ENCODE results near the gene COA6.
"Not testable (repeated sequence)": the region's sequence is repeated elsewhere in the genome, so short reads cannot be mapped to it uniquely, and the experiment has no call there.

Gene COA6, protein sequence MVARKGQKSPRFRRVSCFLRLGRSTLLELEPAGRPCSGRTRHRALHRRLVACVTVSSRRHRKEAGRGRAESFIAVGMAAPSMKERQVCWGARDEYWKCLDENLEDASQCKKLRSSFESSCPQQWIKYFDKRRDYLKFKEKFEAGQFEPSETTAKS

DNA sequence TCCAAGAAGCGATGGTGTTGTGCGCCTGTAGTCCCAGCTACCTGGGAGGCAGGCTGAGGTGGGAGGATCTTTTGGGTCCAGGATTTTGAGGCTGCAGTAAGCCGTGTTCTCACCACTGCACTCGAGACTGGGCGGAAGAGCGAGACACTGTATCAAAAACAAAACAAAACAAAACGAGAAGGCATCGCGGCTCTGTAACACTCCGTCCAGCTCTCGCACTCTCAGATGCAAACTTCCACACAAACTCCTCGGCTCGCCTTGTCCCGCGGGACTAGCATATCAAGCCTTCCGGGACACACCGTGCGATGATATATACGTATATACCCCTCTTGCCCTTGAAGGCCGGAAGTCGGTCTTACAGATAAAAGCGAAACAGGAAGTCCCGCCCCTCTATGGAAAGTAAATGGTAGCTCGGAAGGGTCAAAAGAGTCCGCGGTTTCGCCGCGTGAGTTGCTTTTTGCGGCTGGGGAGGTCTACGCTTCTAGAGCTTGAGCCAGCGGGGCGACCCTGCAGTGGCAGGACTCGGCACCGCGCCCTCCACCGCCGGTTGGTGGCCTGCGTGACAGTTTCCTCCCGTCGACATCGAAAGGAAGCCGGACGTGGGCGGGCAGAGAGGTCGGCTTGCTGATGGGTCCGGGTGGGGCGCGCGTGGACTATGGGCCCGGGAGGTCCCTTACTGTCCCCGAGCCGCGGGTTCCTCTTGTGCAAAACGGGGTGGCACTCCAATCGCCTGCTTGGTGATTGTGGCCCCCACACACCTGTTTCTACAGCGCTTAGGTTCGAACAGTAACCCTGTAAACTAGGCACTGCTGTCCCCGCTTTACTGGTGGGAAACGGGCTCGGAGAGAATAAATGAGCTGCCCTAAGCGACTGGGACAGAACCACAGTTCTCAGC lies at the start of gene COA6:
Gene COA6, plus strand, starts transcription at position 393 of the 895 bp plus-strand sequence. Its CDS starts 11 bp downstream, at position 404.
- FAIRE-seq = peak; percentile 31

DNA sequence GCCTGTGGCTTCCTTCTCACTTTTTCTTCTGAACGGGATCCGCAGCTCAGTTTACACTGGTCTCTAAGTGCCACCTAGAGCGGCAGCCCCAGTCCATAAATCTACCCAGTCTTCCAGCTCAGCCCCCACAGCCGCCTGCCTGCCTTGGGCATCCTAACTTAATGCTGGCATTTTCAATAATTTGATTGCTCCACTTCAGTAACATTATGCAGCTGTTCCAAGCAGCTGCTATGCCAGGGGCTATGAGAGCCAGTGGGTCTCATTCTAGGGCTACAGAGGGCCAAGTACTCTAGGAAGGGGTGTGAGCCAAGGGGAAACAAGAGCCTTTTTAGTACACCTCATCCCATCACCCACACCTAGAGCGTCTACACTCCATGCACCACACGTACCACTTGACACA lies 48.4 kb upstream of the COA6 start:
- no peak for FAIRE-seq

GRCh38 chr1:234325878-234326496 lies 47.3 kb upstream of the COA6 start:
- FAIRE-seq = no peak

DNA sequence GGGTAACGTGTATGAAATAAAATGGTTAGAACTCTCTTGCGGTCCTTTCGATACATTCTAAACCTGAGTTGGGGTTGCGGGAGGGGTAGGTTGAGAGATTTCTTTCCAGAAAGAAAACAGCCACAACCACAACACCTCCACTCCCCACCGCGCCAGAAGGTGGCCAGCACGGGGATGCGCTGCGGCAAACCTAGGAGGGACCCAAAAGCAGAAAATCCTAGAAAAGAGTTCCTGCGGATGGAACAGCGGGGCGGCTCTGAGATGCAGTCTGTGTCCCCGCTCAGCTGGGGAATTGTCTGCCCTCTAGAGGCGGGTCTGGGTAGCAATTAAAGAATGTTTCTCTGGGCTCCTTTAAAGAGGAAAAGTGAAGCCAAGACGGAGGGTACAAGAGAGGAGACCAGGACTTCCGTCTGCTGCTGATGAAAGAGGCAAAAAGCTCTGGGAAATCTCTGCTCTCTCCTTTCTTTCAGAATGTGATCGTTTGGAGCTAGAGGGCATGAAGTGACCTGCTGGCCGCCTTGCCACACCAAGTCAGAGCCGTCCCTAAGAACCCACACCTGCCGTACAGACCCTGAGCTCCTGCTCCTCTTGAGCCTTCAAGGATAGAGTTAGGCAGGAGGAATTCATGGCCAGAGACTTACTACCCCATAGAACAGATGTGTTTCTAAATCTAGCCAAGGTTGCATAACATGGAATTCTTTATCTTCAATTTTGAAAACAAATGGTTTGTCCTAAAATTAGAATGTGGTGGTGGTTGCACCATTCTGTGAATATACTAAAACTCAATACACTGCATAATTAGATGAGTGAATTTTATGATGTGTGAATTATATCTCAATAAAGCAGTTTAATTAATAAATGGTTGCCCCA lies 46.5 kb upstream of the COA6 start:
- no peak for FAIRE-seq

DNA sequence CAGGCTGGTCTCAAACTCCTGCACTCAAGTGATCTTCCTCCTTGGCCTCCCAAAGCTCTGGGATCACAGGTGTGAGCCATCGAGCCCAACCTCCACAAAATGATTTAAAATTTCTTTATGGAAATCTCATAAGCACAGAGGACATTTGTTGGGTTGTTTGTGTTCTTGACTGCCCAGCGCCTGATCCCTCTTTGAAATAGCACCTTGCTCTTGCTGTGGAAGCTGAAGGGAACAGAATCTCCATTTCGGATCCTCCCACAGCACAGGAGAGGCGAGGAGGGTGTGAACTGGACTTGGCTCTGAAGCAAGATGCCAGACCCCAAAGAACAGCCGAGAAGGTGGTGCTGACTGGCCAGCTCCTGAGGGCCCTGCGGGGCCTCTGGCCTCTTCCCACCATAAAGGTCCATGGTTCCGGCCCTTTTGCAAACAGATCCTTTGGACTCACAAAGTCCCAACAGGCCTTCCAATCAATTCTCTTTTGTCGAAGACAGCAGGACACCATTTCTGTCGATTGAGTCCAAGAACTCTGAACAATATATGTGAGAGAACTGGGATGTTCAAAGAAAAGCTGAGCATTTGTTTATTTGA lies 45.6 kb upstream of the COA6 start:
- no peak for FAIRE-seq

DNA sequence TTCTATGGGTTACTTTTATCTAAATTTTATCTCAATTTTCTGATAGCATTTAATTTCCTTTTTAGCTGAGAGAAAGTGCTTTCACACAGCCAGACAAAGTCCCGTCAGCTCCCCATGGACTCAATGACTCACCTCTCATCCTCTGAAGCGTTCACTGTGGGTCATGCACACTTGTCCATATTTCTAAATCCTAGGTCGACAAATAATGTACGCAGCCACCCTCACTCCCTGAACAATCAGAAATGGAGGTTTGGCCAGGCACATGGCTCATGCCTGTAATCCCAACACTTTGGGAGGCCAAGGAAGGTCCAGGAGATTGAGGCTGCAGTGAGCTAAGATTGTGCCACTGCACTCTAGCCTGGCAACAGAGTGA lies 42.4 kb upstream of the COA6 start:
- no peak for FAIRE-seq

DNA sequence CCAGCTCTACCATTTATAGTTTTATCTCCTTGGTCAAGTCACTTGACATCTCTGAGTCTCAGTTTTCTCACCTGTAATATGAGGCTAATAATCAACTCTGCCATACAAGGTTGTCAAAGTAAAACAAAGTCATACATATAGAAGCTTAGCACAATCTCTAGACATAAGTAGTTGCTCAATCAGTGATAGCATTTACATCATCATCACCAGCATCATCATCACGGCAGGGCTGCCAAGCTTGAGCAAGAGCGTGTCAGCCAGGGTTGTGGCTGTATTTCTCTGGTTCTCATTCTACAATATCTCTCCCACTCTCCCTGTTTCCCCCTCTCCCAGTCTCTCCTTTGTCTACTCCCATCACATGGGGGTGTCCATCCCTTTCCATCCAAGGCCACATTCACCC lies 41.7 kb upstream of the COA6 start:
- FAIRE-seq = no peak

GRCh38 chr1:234336359-234336758 lies 36.9 kb upstream of the COA6 start:
- no peak for FAIRE-seq

DNA sequence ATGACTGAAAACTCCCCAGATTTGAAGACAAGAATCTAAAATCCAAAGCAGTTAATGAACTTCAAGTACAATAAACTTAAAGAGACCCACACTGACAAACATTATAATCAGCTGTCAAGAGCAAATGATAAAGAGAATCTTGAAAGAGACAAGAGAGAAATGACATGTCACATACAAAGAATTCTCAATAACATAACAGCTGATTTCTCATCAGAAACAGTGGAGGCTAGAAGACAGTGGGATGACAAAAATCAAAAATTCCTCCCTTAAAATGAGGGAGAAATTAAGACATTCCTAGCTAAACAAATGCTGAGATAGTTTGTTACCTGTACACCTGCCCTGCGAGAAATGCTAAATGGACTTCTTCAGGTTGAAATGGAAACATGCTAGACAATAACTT lies 36.0 kb upstream of the COA6 start:
- no peak for FAIRE-seq

GRCh38 chr1:234340528-234340927 lies 32.7 kb upstream of the COA6 start:
- no peak for FAIRE-seq

DNA sequence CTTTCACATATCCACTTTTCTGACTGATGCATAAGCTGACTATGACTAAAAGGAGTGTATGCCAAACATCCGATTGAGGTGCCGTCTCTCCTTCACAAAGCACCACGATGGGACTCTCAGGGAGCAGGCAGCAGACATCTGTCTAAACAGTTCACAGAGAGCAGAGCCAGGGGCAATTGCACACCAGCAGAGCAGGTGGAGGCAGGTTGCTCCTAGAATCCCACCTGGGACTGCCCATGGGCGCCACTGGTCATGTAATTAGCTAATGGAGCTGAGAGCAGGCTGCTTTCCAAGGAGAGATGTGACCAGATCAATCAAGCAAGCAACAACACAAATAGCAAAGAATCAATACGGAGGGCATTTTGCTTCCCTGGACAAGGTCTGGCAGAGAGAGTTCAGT lies 30.5 kb upstream of the COA6 start:
- FAIRE-seq = no peak

DNA sequence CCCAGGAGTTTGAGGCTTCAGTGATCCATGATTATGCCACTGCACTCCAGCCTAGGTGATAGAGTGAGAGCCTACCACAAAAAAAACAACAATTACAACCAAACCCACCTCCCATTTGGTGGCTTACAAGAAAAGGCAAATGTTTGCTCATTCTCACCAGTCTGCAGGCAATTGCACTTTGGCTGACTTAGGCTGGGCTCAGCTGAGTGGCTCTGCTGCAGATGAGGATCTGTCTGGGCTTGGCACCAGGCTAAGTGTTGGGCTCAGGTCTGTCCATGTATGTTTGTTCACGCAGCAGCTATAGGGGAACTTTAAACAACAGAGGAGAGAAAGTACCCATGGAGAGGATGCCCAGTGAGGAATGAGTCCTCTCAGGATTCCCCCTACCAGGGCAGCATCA lies 28.0 kb upstream of the COA6 start:
- FAIRE-seq = no peak

DNA sequence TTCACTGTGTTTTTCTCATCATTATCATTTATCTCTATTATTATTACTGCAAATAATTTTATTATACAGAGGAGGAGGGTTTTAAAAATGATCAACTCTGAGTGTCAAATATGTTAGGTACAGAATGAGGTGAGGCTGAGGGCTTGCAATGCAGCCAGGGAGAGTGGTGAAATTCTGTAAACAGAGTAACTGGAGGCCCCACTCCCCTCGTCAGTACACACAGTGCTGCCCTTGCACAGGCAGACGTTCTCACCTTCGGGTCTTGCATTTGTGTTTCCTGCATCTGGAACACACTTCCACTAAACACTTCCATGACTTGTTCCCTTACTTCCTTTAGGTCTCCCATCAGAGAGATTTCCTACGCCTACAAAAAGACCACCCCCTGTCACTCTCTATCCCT lies 24.3 kb upstream of the COA6 start:
- FAIRE-seq = no peak

GRCh38 chr1:234355782-234356510 lies 17.3 kb upstream of the COA6 start:
- no peak for FAIRE-seq

DNA sequence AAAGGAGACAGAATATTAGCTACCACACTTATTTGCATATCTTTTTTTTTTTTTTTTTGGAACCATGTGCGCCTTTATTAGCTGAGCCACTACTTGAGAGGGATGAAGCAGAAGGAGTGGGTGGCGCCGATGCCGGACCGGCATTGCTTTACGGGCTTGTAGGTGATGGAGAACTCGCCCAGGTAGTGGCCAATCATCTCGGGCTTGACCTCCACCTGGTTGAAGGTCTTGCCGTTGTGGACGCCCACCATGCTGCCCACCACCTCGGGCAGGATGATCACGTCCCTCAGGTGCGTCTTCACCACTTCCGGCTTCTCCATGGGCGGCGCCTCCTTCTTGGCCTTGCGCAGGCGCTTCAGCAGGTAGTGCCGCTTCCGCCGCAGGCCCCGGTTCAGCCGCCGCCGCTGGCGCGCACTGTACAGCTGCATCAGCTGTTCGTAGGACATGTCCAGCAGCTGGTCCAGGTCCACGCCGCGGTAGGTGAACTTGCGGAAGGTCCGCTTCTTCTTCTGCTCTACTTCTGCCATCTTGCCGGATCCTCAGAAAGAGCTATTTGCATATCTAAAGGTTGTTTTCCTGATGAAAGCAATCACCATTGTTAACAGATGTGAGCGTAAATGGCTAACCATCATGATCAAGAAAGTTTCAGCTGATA lies 16.5 kb upstream of the COA6 start:
- not testable (repeated sequence) for FAIRE-seq

GRCh38 chr1:234357831-234358230 lies 15.4 kb upstream of the COA6 start:
- no peak for FAIRE-seq

DNA sequence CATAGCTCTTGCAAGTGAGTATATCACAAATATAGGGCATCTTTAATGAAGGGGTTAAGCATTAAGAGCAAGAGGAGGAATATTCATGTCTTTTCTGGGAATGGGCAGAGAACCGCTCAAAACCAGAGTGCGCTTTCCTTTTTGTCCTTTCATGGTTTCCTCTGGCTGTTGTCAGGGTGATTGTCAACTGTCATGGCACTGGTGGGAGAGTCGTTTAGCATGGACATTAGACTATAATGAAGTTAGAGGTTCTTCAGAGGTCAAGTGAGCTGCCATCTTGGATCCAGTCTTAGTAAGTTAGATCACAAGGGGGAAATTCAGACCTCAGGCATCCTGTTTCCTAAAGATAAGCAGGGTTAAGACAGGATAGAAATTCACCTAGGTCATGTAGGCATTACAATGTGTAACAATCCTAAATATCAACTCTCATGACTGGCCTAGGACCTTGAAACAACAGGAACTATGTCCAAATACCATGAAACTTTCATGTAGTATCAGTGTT lies 12.1 kb upstream of the COA6 start:
- no peak for FAIRE-seq

GRCh38 chr1:234362558-234362957 lies 10.7 kb upstream of the COA6 start:
- no peak for FAIRE-seq

DNA sequence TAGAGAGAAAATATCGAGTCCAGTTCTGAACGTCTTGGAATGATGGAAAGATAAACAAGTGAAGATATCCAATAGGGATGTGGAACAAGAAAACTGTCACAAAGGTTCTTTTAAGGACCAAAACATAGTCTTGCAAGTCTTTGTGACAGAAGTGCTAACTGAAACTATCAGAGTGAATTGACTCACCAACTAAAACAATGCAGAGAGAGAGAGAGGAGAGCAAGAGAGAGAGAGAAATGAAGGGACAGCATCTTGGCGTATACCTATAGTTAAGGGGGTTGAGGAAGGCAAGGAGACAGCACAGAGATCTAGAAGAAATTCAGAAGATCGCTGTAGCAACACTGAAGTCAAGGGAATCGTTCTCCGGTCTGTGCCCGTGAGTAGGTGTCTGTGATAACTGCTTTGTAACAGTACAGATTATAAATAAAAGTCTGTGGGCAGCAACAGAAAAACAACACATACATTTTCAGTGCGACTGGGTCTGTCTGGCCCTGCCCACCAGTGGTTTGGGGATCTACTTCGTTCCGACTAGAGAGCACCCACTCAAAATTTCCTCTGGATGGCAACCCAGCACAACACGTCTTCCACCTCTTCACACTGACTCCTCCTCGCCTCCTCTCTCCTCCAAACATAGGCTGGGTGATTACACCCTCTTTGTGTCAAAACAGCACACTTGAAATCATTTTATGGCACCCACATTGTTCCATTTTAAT lies 4.8 kb upstream of the COA6 start:
- no peak for FAIRE-seq

DNA sequence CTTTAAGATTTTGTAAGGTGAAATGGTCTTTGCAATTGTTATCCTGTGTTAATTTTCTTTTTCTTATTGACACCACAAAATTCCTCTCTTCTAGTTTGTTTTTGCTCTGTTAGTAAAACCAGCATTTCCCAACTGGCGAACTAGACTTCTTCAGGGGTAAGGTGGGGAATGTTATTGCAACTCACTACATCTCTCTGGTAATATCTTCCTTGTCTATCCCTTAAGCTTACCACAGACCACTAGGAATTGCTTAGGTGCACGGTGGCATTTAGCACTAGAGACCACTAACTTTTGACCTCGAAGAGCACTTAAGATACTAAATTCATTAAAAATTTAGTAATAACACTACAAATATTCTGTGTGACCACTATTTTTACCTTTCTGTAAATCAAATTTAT lies 4.2 kb upstream of the COA6 start:
- no peak for FAIRE-seq

GRCh38 chr1:234369784-234370183 lies 3.5 kb upstream of the COA6 start:
- no peak for FAIRE-seq
